Measurements from ENCODE around the gene CSTF2T.
"Not testable (repeated sequence)": the region's sequence is repeated elsewhere in the genome, so short reads cannot be mapped to it uniquely, and the experiment has no call there.

The CSTF2T gene

GRCh38 chr10:51696251-51696650 lies 3.1 kb downstream of the CSTF2T start:
- DNase-seq = no peak

GRCh38 chr10:51694086-51694768 lies 5.2 kb downstream of the CSTF2T start:
- no peak for DNase-seq

GRCh38 chr10:51691135-51691534 lies 8.3 kb downstream of the CSTF2T start:
- no peak for DNase-seq

DNA sequence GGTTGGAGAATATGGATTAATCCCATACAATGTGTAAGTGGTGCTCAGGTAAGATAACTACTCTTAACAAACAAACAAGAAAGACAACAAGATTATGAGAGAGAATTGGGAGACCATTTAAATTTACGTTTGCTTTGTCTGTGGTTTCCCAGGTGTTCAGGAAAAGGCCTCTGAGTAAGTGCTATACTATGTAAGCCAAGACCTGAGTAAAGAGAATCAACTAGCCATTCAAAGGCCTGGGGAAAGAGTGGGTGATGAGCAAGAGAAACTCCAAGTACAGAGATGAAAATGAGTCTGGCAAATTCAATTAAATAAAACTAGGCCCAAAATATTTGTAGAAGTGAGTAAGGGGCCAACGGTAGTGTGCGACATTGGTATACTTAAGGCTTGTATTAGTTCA lies 9.9 kb downstream of the CSTF2T start:
- DNase-seq = no peak

DNA sequence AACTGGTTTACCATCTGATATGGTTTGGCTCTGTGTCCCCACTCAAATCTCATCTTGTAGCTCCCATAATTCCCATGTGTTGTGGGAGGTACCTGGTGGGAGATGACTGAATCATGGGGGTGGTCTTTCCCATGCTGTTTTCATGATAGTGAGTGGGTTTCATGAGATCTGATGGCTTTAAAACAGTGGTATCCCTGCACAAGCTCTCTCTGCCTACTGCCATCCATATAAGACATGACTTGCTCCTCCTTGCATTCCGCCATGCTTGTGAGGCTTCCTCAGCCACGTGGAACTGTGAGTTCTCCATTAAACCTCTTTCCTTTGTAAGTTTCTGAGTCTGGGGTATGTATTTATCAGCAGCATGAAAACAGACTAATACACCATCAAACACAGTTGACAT lies 10.6 kb downstream of the CSTF2T start:
- DNase-seq = not testable (repeated sequence)

GRCh38 chr10:51687296-51687695 lies 12.1 kb downstream of the CSTF2T start:
- DNase-seq = no peak

GRCh38 chr10:51685768-51686167 lies 13.6 kb downstream of the CSTF2T start:
- DNase-seq = no peak

GRCh38 chr10:51683031-51683691 lies 16.2 kb downstream of the CSTF2T start:
- no peak for DNase-seq

GRCh38 chr10:51679841-51680240 lies 19.6 kb downstream of the CSTF2T start:
- no peak for DNase-seq

- no peak for DNase-seq
Observed at GRCh38 chr10:51675088-51675487, 24.3 kb downstream of the CSTF2T start.

DNA sequence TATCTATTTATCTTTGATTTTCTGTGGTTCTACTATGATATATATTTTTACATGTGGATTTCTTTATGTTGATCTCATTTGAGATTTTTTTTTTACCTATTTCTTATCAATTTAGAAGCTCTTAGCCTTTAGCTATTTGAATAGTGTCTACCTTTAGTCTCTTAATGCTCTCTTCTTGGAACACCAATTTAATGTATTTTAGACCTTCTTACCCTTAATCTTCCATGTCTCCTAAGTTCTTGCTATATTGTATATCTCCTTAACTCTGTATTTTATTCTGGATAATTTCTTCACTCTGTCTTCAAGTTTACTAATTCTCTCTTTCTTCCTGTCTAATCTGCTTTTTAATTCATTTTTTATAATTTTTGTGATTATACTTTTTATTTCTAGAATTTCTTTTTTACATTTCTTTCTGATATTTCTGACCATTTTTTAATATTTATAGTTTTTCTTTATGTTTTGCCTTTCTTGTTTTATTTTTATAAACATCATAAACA lies 27.3 kb downstream of the CSTF2T start:
- no peak for DNase-seq

DNA sequence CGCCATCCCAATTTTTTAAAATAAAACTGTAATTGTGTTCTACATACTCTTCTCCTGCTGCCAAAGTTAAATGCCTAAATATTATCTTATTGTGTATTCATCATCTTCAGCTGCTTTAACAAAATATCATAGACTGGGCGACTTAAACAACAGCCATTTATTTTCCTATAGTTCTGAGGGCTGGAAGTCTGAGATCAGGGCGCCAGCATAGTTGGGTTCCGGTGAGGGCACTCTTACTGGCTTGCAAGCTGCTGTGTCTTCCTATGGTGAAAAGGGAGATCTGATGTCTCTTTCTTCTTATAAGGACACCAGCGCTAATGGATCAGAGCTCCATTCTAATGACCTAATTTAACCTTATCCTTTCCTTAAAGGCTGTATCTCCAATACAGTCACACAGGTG lies 30.4 kb downstream of the CSTF2T start:
- DNase-seq = no peak

DNA sequence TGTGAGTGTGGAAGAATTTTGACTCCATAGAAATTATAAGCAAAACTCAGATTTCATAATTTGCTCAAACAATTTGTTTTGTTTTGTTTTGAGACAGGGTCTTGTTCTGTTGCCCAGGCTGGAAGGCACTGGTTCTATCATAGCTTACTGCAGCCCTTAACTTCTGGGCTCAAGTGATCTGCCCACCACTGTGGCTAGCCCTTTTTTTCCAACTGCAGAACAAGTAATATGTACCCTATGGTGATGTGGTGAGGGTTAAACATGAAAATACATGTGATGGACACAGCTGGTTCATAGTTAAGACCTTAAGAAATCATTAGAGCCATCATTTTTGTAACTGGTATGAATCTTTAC lies 31.1 kb downstream of the CSTF2T start:
- DNase-seq = no peak

DNA sequence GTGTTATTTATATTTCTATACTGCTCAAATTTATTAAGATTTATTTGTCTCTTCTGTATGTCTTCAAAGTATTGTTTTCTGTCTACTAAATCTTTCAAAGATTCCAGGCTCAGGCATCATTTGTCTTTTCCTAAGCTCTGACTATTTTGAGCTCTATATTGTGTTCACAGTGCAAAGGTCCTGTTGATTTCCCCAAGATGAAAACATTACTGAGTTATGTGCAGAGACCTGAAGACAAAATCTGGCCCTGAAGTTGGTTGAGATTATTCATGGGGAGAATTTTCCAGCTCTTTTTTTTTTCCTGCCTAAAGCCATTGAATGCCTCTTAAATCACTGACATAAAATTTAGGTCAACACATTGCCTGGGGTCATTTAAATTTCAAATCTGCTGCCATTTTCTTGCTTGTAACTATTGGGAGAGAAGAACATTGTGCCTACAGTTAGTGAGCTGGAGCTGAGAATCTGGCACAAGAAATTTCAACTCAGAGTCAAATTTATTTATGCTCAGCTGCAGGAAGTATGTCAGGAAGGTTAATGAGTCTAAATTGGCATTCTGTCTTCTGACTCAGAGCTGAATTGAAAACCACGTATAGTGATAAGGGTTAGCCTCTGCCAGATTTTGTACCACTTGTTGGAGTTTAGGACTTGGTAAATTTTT lies 31.6 kb downstream of the CSTF2T start:
- DNase-seq = peak; percentile 7

- no peak for DNase-seq
Observed at GRCh38 chr10:51666456-51666855, 32.9 kb downstream of the CSTF2T start.

- DNase-seq = no peak
Observed at GRCh38 chr10:51663086-51663485, 36.3 kb downstream of the CSTF2T start.

DNA sequence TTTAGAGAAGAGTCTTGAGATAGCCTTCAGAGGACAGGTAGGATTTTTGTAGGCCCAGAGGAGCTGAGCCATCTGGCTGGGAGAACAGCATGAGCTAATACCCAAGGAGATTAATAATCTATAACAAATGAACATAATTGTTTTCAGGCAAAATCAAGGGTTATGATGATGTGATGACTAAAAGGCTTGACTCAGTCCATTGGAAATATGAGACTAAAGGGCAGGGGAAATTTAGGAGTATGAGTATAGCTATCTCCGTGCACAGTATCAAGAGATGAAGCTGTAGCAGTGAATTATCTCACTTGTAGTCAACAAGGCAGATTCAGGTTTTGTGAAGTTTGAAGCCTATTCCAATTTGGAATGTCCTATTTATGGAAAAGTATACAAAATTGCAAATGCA lies 40.1 kb downstream of the CSTF2T start:
- no peak for DNase-seq

DNA sequence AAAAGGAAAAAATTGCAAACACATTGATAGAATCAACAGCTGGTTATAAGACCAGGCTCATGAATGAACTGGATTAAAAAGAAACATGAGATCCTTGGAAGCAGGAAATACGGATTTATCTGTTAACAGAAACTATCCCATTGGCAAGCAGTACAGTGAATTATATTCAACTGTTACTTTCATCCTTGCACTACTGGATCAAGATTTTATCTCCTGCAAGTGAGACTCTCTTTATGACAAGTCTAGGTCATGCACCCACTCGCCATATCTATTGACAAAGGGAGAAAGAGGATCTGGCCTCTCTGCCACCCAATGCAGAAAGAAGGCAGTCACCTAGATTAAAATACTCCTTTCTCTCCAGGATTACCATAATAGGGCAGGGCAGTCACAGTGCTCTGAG lies 41.4 kb downstream of the CSTF2T start:
- DNase-seq = no peak

GRCh38 chr10:51656503-51656902 lies 42.9 kb downstream of the CSTF2T start:
- no peak for DNase-seq

DNA sequence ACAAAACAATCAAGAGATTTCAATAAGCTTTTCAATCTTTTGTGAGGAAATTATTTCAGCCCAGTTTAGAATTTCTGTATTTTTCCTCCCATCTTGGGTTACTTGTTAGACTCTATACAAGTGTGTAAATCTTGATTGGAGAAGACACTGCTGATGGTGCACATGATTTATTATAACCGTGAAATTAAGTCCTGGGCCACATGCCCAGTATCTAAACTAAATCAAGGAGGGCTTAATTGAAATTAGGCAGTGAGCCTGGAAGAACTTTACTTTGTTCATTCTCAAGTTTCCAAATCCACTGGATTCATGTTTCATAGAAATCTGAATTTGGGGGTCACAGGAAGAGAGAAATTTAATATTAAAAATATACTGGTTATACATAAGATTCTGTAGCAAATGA lies 44.5 kb downstream of the CSTF2T start:
- no peak for DNase-seq

- no peak for DNase-seq
Observed at GRCh38 chr10:51653025-51653424, 46.4 kb downstream of the CSTF2T start.

DNA sequence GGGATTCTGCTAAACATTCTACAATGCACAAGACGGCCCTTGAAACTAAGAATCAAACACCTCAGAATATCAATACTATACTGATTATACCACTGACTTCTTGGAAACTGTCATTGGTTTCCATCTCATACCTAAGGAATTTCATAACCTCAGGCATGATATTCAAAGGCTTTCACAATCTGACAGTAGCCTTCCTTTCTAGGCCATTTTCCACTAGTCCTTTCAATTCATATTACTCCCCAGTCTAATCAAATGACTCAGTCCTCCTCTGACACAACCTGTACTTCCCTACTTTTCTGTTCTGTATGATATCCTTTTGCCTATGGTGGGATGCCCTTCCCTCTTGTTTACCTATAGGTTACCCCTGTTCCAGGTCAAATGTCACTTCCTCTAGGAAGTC lies 48.3 kb downstream of the CSTF2T start:
- DNase-seq = no peak

- no peak for DNase-seq
Observed at GRCh38 chr10:51649064-51649463, 50.3 kb downstream of the CSTF2T start.

All from kidney glomerular epithelial cell (primary cell).